H1 (cell line): Measurements from ENCODE around the gene IL2RA. TPM values are rescaled to one million over a fixed set of nuclear protein-coding genes. Genes with fewer than 3 reads are reported as not detected.

Source experiments
- JUND ChIP-seq: IDR thresholded peaks from 2 replicates; pipeline ENCODE4 v1.6.1; 2011; ENCODE audit warnings: mild to moderate bottlenecking, improper control_type of control experiment, low read length
- RAD21 ChIP-seq, 2 experiments: IDR thresholded peaks in 1 of 2; conservative IDR thresholded peaks in 1 of 2; 2 replicates each; pipeline ENCODE4 v1.6.1; 2011; ENCODE audit warnings: low read depth in 2 of 2, low read length in 2 of 2, improper control_type of control experiment in 1 of 2, inconsistent platforms in 1 of 2, mild to moderate bottlenecking in 1 of 2, moderate library complexity in 1 of 2
- RBBP5 ChIP-seq: IDR thresholded peaks from 2 replicates; pipeline ENCODE4 v1.7.1; 2012; ENCODE audit warnings: low read depth, mild to moderate bottlenecking, inconsistent platforms, low read length, moderate library complexity, borderline replicate concordance
- polyA plus RNA-seq, 7 experiments: library from polyadenylated mRNA; depleted of rRNA in 3 of 7; stranded (reverse) in 5 of 7; unstranded in 2 of 7; fragments of >200 nt in 5 of 7; fragments of 200-250 nt in 2 of 7; gene quantifications; 1 replicate in 5 of 7; 2 replicates in 1 of 7; 4 replicates in 1 of 7; pipeline versions ENCODE4 v1.2.1 to v1.2.3, GENCODE V29; 2011 to 2013; ENCODE audit warnings: missing spikeins in 2 of 7, mixed read lengths in 2 of 7
- total RNA-seq: library from RNA; stranded (reverse); fragmentation: NEBNext Ultra II Directional; extraction: Animal tissue kit (Norgen Biotek cat#: 25700); gene quantifications from 2 replicates; pipeline ENCODE4 v1.2.1, GENCODE V29; 2021
- TF ChIP-seq, protein P1 (sequence below): IDR thresholded peaks from 2 replicates; pipeline ENCODE4 v1.6.1; 2011; ENCODE audit warnings: low read depth, mild to moderate bottlenecking, low read length; ENCODE audit not compliant: insufficient read depth

IL2RA gene
- total and polyA plus RNA-seq, 2 of the 8 experiments (the other 6 are each of a cell fraction or from before 2014, with no cell fraction given): not detected

DNA sequence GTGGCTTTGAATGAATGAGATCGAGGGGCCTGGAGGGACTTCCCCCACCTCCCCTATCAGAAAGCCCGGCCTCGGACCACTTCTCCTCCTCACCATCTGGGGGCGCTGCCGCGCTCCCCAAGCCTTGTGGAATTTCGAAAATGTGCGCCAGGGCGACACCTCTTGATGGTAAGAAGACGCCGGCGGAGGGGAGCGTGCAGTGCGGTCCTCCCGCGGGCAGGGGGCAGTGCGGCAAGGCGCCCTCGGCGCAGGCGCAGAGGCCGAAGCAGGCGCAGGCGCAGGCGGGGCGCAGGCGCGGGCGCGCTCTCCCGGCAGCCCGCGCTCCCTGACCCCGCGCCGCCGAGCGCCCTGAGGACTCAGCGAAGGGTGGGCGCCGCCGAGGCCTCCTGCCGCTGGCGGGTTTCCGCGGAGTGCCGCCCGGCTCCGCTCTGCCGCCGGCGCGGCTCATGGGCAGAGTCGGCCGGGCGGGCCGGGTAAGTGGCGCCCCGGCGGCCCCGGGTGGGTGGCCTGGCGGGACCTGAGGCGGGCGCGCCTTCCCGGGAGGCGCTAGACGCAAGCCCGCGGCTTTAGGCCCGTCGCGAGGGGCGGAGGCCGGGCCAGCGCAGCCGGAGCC lies 26.7 kb upstream of the IL2RA start, which contains the start of gene RBM17 (continued):
- TF ChIP-seq RBBP5 (peak; percentile 45; the same call in 1 of the 2 replicates), RAD21 (IDR thresholded peaks at IDR 0.05 in 1 of 2, conservative IDR thresholded peaks at IDR 0.05 in 1 of 2; ENCODE audit: low read depth in 2 of 2, low read length in 2 of 2) (peak; percentile 71 to 80), JUND (peak; percentile 70; the same call in 1 of the 2 replicates)
- TF ChIP-seq, protein P1, sequence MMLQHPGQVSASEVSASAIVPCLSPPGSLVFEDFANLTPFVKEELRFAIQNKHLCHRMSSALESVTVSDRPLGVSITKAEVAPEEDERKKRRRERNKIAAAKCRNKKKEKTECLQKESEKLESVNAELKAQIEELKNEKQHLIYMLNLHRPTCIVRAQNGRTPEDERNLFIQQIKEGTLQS: peak; percentile 93
- TF ChIP-seq, all 59 proteins: peak for 27
